Osteocyte (in vitro differentiated cells): ENCODE data around the gene CLEC5A. TPM values are rescaled to one million over a fixed set of nuclear protein-coding genes. Genes with fewer than 3 reads are reported as not detected.

Source experiments
- DNase-seq: peaks from one replicate; pipeline ENCODE4 v3.0.0; 2021; ENCODE audit warnings: mixed read lengths; ENCODE audit not compliant: unreplicated experiment; ENCODE audit errors: extremely low spot score
- H3K27ac Mint-ChIP-seq: one replicate; pipeline ENCODE4 v1.8.0; 2021; ENCODE audit warnings: mild to moderate bottlenecking, mixed read lengths; ENCODE audit not compliant: unreplicated experiment
- H3K27me3 Mint-ChIP-seq: one replicate; pipeline ENCODE4 v1.8.0; 2021; ENCODE audit warnings: mixed read lengths; ENCODE audit not compliant: unreplicated experiment
- H3K36me3 Mint-ChIP-seq: one replicate; pipeline ENCODE4 v1.8.0; 2021; ENCODE audit warnings: mixed read lengths; ENCODE audit not compliant: unreplicated experiment
- H3K4me1 Mint-ChIP-seq: one replicate; pipeline ENCODE4 v1.8.0; 2021; ENCODE audit warnings: mixed read lengths; ENCODE audit not compliant: unreplicated experiment
- H3K4me3 Mint-ChIP-seq: one replicate; pipeline ENCODE4 v1.8.0; 2021; ENCODE audit warnings: mild to moderate bottlenecking, moderate library complexity, mixed read lengths; ENCODE audit not compliant: unreplicated experiment
- H3K9me3 Mint-ChIP-seq: one replicate; pipeline ENCODE4 v1.8.0; 2021; ENCODE audit warnings: mixed read lengths; ENCODE audit not compliant: unreplicated experiment
- CTCF ChIP-seq: fragments of 200-600 bp; sonication (generic); IDR thresholded peaks from 2 replicates; pipeline ENCODE4 v1.5.0; 2021; ENCODE audit warnings: antibody characterized with exemption, mild to moderate bottlenecking, moderate library complexity
- long read RNA-seq: library from polyadenylated mRNA; unstranded; transcript quantifications from one replicate; pipeline ENCODE4 v2.0.0, GENCODE V29; 2021
- total RNA-seq: library from RNA; stranded (reverse); gene quantifications from 2 replicates; pipeline ENCODE4 v1.2.1, GENCODE V29; 2021

The CLEC5A gene
- total RNA-seq, result not detected in 2 replicates
- long read RNA-seq, result 0 reads

- no peaks in the 10 kb centered on the region for H3K27me3 Mint-ChIP-seq
- H3K4me1 Mint-ChIP-seq, result no peaks in the 10 kb centered on the region
- DNase-seq, result no peak
- no peak within 1 kb of the TSS for H3K4me3 Mint-ChIP-seq
- peaks cover 9% of the 10 kb centered on the region for H3K9me3 Mint-ChIP-seq
- H3K36me3 Mint-ChIP-seq, result no peaks in the 10 kb centered on the region
- TF ChIP-seq CTCF, result no peak
- no peak within 1 kb of the TSS for H3K27ac Mint-ChIP-seq
Observed at GRCh38 chr7:141946796-141947195, at the start of gene CLEC5A. TSS of gene CLEC5A (minus strand) at chr7:141946974. CDS start at chr7:141946292, 682 bp downstream.

GRCh38 chr7:141993354-141993753 lies 46.6 kb upstream of the CLEC5A start:
- H3K27me3 Mint-ChIP-seq, result no peaks in the 10 kb centered on the region

GRCh38 chr7:141992688-141993087 lies 45.9 kb upstream of the CLEC5A start:
- Mint-ChIP-seq H3K27me3 (no peaks in the 10 kb centered on the region), H3K27ac (no peak overlapping the region), H3K9me3 (no peaks in the 10 kb centered on the region), H3K4me1 (no peaks in the 10 kb centered on the region), H3K36me3 (no peaks in the 10 kb centered on the region), H3K4me3 (no peak overlapping the region)
- no peak for TF ChIP-seq CTCF
- no peak for DNase-seq

More at GRCh38 chr7:141993354-141993753, 46.6 kb upstream of the CLEC5A start:
- Mint-ChIP-seq H3K4me1 (no peaks in the 10 kb centered on the region), H3K36me3 (no peaks in the 10 kb centered on the region), H3K27ac (no peak overlapping the region), H3K4me3 (no peak overlapping the region), H3K9me3 (no peaks in the 10 kb centered on the region)
- DNase-seq, result no peak
- TF ChIP-seq CTCF, result no peak

- H3K27me3 Mint-ChIP-seq, result no peaks in the 10 kb centered on the region
- no peaks in the 10 kb centered on the region for H3K9me3 Mint-ChIP-seq
- DNase-seq, result no peak
- no peaks in the 10 kb centered on the region for H3K36me3 Mint-ChIP-seq
- no peak for TF ChIP-seq CTCF
- no peaks in the 10 kb centered on the region for H3K4me1 Mint-ChIP-seq
- no peak overlapping the region for H3K4me3 Mint-ChIP-seq
- no peak overlapping the region for H3K27ac Mint-ChIP-seq
Observed at GRCh38 chr7:141992156-141992555, 45.4 kb upstream of the CLEC5A start.

GRCh38 chr7:141991140-141991539 lies 44.4 kb upstream of the CLEC5A start:
- no peak overlapping the region for H3K4me3 Mint-ChIP-seq
- TF ChIP-seq CTCF, result no peak
- H3K9me3 Mint-ChIP-seq, result no peaks in the 10 kb centered on the region
- H3K27ac Mint-ChIP-seq, result no peak overlapping the region
- H3K27me3 Mint-ChIP-seq, result no peaks in the 10 kb centered on the region
- no peaks in the 10 kb centered on the region for H3K4me1 Mint-ChIP-seq
- H3K36me3 Mint-ChIP-seq, result no peaks in the 10 kb centered on the region
- DNase-seq, result no peak
